HuH-7 (cell line): ENCODE data around the gene CTNNBL1.

Experiments used
- DNase-seq: peaks from one replicate; pipeline ENCODE4 v3.0.0; 2011; ENCODE audit warnings: low spot score

CTNNBL1 gene

DNA sequence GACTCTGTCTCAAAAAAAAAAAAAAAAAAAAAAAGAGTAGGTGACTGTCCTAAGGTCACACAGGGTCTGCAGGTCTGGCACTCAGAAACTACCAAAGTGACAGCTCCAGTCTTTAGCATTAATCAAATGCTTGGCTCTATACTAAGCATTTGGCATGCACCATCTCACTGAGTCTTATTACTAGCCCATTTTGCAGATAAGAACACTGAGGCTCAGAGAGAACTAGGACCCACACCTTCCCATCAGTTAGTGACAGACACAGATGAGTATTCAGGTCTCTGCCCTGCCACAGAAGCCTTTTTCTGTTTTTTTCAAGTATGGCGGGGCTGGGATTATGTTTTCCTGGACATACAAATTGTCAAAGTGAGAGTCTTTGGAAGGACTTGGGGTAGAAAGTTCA, 186.0 kb downstream of the CTNNBL1 start:
- no peak for DNase-seq

DNA sequence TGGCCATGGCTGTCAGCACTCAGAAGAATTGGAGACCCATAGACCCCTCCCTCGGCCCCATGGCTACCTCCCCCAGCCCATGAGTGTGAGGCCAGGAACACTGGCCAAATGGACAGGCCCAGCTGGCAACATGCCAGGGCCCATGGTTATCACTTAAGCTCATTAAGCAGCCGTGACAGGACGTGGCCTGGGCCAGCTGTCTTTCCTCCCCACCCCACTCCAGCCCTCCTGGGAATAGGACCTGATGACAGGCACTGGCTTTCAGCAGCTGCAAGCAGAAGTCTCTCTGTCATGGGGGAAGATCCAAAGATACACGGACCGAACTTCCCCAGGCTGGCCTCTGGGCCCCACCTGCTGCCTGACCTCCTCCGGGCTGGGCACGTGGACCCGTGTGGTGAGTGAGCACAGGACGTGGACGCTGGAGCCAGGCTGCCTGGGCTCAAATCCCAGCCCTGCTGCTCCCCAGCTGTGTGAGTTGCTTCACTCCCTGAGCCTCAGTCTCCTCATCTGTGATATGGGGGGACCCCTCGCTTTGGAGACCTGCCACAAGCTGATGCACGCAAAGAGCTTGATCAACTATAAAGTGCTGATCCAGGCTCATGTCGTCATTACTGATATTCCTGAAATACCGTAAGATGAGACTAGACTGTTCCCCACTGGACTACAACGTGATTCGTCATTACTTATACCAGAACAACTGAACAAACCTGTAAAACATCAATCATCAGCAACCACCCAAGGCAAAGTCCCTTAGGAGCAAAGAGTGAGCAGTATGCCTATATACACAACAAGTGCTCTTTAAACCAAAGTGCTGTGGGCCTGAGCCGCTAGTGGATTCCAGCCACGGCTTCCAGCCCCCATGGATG, 187.1 kb downstream of the CTNNBL1 start:
- no peak for DNase-seq

- DNase-seq, result no peak
Measured at GRCh38 chr20:37881601-37882343, 187.9 kb downstream of the CTNNBL1 start.

DNA sequence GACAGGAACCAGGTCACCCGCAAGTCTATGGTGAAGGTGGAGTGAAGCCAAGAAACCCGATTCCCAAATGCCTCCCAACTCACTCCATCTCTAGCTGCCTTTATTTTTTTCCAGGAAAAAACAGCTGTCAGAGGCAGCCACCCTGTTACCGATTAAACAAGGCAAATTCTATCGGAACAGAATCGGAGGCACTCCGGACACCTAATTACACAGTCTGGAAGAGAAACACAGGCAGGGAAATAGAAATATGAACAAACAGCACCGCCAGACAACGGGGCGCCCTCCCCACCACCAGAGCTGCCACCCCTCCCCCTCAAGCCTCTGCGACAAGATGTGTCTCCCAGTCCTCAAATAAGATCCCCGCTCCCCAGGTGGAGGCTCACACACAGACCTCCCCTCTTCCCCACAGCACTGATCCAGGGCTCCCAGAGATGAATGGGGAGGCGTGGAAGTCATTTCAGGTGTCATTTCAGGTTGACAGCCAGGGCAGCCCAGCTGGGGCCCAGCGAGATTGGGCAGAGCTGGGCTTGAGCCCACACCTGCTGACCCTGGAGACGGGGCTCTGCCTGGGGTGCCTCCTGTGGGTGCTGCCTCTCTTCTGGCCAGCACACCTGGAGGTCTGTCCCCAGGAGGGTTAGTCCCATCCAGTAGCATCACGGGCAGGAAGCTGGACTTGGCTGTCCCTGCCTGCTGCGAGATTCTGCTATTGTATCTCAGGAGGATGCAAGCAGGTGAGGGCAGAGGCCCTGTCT, 189.3 kb downstream of the CTNNBL1 start:
- no peak for DNase-seq

DNA sequence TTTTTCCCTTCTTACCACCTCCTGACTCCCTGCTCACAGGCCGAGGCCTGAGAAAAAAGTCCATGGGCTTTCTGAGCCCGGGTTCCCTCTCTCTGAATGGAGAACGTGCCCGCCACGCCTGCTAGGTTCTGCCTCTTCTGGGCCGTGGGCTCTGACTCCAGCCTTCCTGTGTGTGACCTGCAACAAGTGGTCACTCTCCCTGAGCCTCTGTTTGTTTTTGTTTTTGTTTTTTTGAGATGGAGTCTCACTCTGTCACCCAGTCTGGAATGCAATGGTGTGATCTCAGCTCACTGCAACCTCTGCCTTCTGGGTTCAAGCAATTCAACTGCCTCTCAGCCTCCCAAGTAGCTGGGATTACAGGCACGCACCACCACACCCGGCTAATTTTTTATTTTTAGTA, 191.2 kb downstream of the CTNNBL1 start:
- DNase-seq, result no peak

- DNase-seq, result no peak
Measured at GRCh38 chr20:37885593-37886503, 192.0 kb downstream of the CTNNBL1 start.

GRCh38 chr20:37886851-37887297, 193.0 kb downstream of the CTNNBL1 start:
- DNase-seq, result no peak

- no peak for DNase-seq
Measured at GRCh38 chr20:37888641-37889040, 194.8 kb downstream of the CTNNBL1 start.

GRCh38 chr20:37890108-37890507, 196.3 kb downstream of the CTNNBL1 start:
- DNase-seq, result no peak

- no peak for DNase-seq
Measured at GRCh38 chr20:37890643-37891042, 196.8 kb downstream of the CTNNBL1 start.

GRCh38 chr20:37892001-37892400, 198.2 kb downstream of the CTNNBL1 start:
- no peak for DNase-seq

DNA sequence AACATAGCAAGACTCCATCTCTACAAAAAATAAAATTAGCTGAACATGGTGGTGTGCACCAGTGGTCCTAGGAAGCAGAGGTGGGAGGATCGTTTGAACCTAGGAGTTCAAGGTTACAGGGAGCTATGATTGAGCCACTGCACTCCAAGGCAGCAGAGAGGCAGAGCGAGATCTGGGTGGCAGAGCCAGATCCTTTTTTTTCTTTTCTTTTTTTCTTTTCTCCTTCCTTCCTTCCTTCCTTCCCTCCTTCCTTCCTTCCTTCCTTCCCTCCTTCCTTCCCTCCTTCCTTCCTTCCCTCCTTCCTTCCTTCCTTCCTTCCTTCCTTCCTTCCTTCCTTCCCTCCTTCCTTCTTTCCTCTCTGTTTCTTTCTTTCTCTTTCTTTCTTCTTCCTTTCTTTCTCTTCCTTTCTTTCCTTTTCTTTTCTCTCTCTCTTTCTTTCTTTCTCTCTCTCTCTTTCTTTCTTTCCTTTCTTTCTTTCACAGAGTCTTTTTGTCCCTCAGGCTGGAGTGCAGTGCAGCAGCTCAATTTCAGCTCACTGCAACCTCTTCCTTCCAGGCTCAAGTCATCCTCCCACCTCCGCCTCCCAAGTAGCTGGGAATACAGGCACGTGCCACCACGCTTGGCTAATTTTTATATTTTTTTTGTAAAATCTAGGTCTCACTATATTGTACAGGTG, 199.9 kb downstream of the CTNNBL1 start:
- DNase-seq, result no peak

GRCh38 chr20:37894454-37894853, 200.6 kb downstream of the CTNNBL1 start:
- no peak for DNase-seq

DNA sequence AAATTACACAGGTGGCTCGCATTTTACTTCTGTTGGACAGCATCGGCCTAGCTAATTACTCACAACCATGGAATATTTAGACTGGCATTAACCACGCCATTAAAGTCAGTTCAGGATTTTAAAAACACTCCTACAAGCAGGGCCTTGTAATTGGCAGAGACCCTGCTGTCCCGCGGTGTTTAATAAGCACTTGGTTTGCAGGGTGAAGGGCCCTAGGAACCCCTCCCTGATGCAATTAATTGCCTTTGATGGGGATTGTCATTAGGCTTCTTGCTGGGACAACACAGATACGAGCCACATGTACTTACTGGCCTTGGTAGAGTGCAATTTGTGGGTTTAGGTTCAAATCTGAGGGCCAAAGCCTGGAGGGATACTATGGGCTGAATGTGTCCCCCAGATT, 201.3 kb downstream of the CTNNBL1 start:
- DNase-seq, result no peak

DNA sequence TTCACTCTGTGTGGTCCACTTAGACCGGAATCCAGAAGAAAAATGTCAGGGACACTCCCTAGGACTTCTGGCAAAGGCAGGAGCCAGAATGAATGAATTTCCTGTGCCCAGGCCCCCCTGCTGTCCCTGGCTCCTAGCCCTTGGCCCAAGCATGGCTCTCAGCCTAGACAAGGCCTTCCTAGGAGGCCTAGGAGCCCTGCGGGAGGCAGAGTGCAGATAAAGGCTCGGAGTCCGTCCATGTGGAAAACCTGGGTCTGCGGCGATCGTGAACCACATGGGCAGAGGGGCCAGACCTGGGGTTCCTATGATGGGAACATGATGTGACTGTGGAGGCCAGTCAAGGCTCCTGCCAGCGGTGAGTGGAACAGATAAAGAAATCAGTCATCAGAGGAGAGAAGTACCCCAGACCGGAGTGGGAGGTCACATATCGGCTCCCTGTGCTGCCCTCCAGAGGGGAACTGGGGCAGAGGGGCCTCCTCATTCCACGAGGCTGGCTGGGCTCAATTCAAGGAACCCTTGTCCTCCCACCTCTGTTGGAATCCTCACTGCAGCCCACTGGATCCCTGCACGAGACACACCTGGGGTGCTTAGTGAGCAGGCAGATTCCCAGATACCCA, 203.2 kb downstream of the CTNNBL1 start:
- DNase-seq, result peak; percentile 70

DNA sequence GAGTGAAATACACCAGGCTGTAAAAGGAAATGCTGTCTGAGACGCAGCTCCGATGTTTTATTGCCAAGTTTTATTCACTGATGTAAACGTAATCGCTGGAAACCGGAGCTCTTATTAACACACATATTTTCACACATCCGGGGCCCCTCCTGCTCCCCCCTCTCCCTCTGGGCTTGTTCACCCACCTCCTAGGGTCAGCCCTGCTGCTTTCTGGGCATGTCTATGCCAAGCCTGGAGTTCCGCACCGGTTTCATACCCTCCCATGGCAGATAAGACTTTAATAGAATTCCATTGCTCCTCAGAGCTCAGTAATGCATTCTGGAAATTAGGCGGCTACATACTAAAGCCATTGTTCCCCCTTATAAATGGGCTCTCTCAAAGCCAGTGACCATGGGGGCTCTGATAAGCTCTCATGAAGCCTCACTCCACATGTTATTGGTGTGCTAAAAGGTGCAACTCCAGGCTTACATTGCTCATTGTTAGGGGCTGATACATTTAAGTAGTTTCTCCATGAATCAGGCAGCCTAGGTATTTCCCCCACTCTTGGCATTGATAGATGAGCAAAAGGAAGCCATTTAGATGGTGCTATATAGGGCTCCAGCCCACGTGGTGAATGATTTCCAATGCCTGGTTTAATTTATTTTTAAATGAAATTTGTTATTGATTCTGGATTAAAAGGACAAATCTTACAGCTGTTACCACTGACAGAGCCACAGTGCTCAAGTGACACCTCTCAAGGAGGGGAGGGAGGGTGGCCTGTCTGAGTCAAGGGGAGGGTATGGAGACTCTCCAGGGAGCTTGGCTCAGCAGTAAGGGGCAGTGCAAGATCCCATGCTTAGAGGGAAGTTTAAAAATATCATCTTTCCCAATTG, 204.6 kb downstream of the CTNNBL1 start:
- DNase-seq, result no peak

DNA sequence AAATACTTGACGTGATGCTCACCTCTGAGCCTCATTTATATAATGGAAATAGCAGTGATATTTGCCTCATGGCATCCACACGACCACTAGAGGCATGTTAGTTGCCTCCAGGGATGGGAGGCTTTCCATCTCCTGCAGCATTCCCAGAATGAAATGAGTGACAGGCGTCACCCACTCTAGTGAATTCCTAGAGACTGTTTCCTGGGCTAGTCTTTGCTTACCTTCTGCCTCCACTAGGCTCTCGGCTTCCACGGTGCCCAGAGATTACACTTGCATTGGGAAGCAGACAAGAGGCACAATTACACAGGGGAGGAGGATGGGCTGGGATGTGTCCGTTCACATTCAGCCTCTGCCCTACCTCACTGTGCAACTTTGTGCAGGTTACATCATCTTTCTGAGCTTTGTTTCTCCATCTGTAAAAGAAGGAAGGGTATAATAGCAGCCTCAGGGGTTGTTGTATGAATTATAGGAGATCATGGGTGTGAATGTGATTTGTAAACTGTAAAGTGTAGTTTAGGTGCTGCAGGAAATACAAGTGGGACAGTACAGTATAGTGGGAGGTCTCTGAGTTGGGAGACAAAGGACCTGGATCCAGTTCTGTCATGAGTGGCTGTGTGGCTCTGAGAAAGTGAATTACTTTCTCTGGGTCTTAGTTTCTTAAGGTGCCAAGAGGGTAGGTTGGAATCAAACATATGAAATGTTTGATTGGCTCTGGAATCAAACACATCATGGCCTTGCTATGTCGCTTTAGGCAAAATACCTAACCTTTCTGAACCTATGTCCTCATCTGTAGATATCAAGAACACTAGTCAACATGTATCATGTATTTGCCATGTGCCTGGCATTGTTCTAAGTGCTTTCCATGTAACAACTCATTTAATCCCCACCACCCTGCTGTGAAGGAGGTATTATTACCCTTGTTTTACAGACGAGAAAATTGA, 205.5 kb downstream of the CTNNBL1 start:
- DNase-seq, result no peak

DNA sequence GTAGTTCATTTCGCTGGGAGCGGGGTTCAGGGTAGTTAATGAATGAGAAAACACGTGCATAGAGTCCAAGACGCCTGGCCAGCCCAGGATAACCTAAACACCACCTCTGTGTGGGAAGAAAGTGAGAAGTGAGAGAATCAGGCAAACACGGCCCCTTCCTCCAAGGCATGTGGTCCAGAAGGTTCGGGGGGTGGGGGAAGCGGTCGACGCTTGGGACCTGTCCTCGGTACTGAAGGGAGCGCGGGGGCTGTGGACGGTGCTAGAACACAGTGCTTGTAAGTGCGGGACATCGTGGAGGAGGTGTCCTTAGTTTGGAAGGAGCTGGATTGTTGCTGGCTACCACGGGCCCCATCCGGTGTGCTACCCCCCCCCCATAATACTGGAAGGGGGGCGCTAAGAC, 207.4 kb downstream of the CTNNBL1 start:
- DNase-seq, result no peak
